B cell (primary cell): Measurements from ENCODE around the gene NDUFS7.

Experiments
- CTCF ChIP-seq: fragments of 200-600 bp; IDR thresholded peaks from one replicate; pipeline ENCODE4 v1.8.0; 2022; ENCODE audit warnings: antibody characterized with exemption, mild to moderate bottlenecking
- EZH2 ChIP-seq: IDR thresholded peaks from 2 replicates; pipeline ENCODE4 v1.6.1; 2012; ENCODE audit warnings: borderline replicate concordance, low read depth, mild to moderate bottlenecking, moderate library complexity, low read length; ENCODE audit not compliant: insufficient read depth, poor library complexity, severe bottlenecking

- TF ChIP-seq CTCF (no peak), EZH2 (no peak)
Measured at GRCh38 chr19:1400281-1401137, 16.8 kb downstream of the NDUFS7 start.
